PC-3 (cell line): Measurements from ENCODE around the gene TNC. TPM values are rescaled to one million over a fixed set of nuclear protein-coding genes. Genes with fewer than 3 reads are reported as not detected.

Source experiments
- ATAC-seq: fragments of 200-7000 bp; cut with Tn5 transposase; 2 replicates; pipeline ENCODE4 v1.9.1; 2020; ENCODE audit warnings: mild to moderate bottlenecking, moderate library complexity
- BruUV-seq: library from RNA; stranded (reverse); fragments of 400-500 nt; replicated peaks from 2 replicates; lab custom pipeline; 2021; lab: Mats Ljungman, UMichigan
- CTCF ChIA-PET: fragments of 300-600 bp; sonication (Branson Sonifier 250); formaldehyde crosslinking; loops from one replicate; lab custom pipeline; 2022; ENCODE audit warnings: antibody characterized with exemption; lab: Charles Lee
- POLR2A ChIA-PET: fragments of 300-600 bp; sonication (Branson Sonifier 250); formaldehyde crosslinking; loops from one replicate; lab custom pipeline; 2022; ENCODE audit warnings: antibody characterized with exemption; ENCODE audit not compliant: unreplicated experiment; lab: Charles Lee
- DNase-seq: peaks from one replicate; pipeline ENCODE4 v3.0.0-alpha.2; 2015
- H2AFZ ChIP-seq: fragments of 300-600 bp; sonication (generic); 2 replicates; pipeline ENCODE4 v1.6.0; 2016; ENCODE audit warnings: antibody characterized with exemption, low read length
- H3F3A ChIP-seq: fragments of 300-600 bp; sonication (generic); one replicate; pipeline ENCODE4 v1.6.0; 2017; ENCODE audit warnings: antibody characterized with exemption, low read length, control low read depth, mild to moderate bottlenecking; ENCODE audit not compliant: unreplicated experiment
- H3K27ac ChIP-seq: fragments of 300-600 bp; sonication (generic); 2 replicates; pipeline ENCODE4 v1.5.1; 2016; ENCODE audit warnings: mild to moderate bottlenecking, low read length
- H3K27me3 ChIP-seq: fragments of 300-600 bp; sonication (generic); 2 replicates; pipeline ENCODE4 v1.6.1; 2016; ENCODE audit warnings: low read length, mixed read lengths
- H3K36me3 ChIP-seq: fragments of 300-600 bp; sonication (generic); 2 replicates; pipeline ENCODE4 v1.6.1; 2016; ENCODE audit warnings: low read depth, mixed run types, low read length, mixed read lengths
- H3K4me1 ChIP-seq: fragments of 300-600 bp; sonication (generic); 2 replicates; pipeline ENCODE4 v1.5.1; 2016; ENCODE audit warnings: low read length; ENCODE audit not compliant: insufficient read depth
- H3K4me2 ChIP-seq: fragments of 300-600 bp; sonication (generic); 2 replicates; pipeline ENCODE4 v1.6.0; 2016; ENCODE audit warnings: low read length
- H3K4me3 ChIP-seq: fragments of 300-600 bp; sonication (generic); 2 replicates; pipeline ENCODE4 v1.5.1; 2016; ENCODE audit warnings: mild to moderate bottlenecking, low read length, mixed read lengths
- H3K79me2 ChIP-seq: fragments of 300-600 bp; sonication (generic); 2 replicates; pipeline ENCODE4 v1.6.1; 2017; ENCODE audit warnings: low read length, mixed read lengths
- H3K9ac ChIP-seq: fragments of 300-600 bp; sonication (generic); 2 replicates; pipeline ENCODE4 v1.6.0; 2016; ENCODE audit warnings: mild to moderate bottlenecking, low read length
- H3K9me2 ChIP-seq: fragments of 300-600 bp; sonication (generic); replicated peaks from 2 replicates; pipeline ENCODE4 v1.6.1; 2016; ENCODE audit warnings: mixed run types, low read length, mixed read lengths
- H3K9me3 ChIP-seq: fragments of 300-600 bp; sonication (generic); 2 replicates; pipeline ENCODE4 v1.6.1; 2016; ENCODE audit warnings: low read length, mixed read lengths
- H4K20me1 ChIP-seq: fragments of 300-600 bp; sonication (generic); 2 replicates; pipeline ENCODE4 v1.6.1; 2016; ENCODE audit warnings: low read length, mixed read lengths
- EZH2 ChIP-seq: fragments of 300-600 bp; sonication (generic); IDR thresholded peaks from one replicate; pipeline ENCODE4 v1.6.1; 2017; ENCODE audit warnings: antibody characterized with exemption, mild to moderate bottlenecking, low read length; ENCODE audit not compliant: unreplicated experiment
- EZH2phosphoT487 ChIP-seq: fragments of 300-600 bp; sonication (generic); IDR thresholded peaks from 2 replicates; pipeline ENCODE4 v1.6.1; 2018; ENCODE audit warnings: mild to moderate bottlenecking, antibody characterized with exemption, low read length, borderline replicate concordance
- intact Hi-C: fragments of 100-400 bp; cut with micrococcal nuclease; formaldehyde crosslinking; loops from 2 replicates; pipeline ENCODE4 v1.9.0; 2023
- total RNA-seq: library from RNA; depleted of rRNA; stranded (reverse); fragments of >200 nt; gene quantifications from 2 replicates; pipeline ENCODE4 v1.2.3, GENCODE V29; 2014
- TF ChIP-seq, protein P1 (sequence below): fragments of 300-600 bp; sonication (generic); conservative IDR thresholded peaks from 2 replicates; pipeline ENCODE4 v1.5.1; 2017; ENCODE audit warnings: antibody characterized with exemption, low read depth, mild to moderate bottlenecking, low read length

TNC gene
- total RNA-seq, 1 experiment from 2014 or later, result 60.1 TPM

DNA sequence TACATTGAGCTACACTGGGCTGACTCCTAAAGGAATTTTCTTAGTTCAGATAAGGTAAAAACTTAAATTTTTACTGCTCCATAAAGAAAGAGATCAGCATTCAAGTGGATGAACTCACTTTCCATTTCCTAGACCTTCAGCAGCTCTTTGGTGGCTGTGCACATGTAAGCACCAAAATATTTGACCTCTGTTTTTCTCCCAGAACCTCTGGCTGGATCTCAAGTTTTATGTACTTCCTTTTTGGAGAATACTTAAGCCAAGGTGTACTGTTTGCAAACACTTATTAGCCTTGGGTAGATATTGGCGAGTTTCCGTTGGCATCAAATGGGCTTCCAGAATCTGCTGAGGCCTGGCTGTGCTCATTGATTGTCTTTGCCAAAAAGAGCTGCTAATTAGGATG, 10.3 kb downstream of the TNC start:
- intact Hi-C loops, result loop anchor here (5.0 kb wide), 1 partner anchor 155 kb away; no protein-coding TSS in a partner anchor
- peaks cover 14% of the 10 kb centered on the region for H3K79me2 ChIP-seq
- peaks cover 50% of the 10 kb centered on the region for H3K4me1 ChIP-seq
- BruUV-seq, result no TSS peak
- peak overlapping the region; percentile 31; the same call in 1 of the 2 replicates for H3K9ac ChIP-seq
- no peaks in the 10 kb centered on the region for H3K9me3 ChIP-seq
- no peak for TF ChIP-seq EZH2phosphoT487
- TF ChIP-seq, protein P1, sequence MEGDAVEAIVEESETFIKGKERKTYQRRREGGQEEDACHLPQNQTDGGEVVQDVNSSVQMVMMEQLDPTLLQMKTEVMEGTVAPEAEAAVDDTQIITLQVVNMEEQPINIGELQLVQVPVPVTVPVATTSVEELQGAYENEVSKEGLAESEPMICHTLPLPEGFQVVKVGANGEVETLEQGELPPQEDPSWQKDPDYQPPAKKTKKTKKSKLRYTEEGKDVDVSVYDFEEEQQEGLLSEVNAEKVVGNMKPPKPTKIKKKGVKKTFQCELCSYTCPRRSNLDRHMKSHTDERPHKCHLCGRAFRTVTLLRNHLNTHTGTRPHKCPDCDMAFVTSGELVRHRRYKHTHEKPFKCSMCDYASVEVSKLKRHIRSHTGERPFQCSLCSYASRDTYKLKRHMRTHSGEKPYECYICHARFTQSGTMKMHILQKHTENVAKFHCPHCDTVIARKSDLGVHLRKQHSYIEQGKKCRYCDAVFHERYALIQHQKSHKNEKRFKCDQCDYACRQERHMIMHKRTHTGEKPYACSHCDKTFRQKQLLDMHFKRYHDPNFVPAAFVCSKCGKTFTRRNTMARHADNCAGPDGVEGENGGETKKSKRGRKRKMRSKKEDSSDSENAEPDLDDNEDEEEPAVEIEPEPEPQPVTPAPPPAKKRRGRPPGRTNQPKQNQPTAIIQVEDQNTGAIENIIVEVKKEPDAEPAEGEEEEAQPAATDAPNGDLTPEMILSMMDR, result no peak
- no peak for TF ChIP-seq EZH2
- H2AFZ ChIP-seq, result no peak overlapping the region
- H3K27ac ChIP-seq, result peak overlapping the region; percentile 97
- peak overlapping the region; percentile 79 for H3K4me2 ChIP-seq
- ATAC-seq (peak; percentile 48), DNase-seq (peak; percentile 73)
- H3K36me3 ChIP-seq, result no peaks in the 10 kb centered on the region
- no peaks in the 10 kb centered on the region for H3K9me2 ChIP-seq
- no peaks in the 10 kb centered on the region for H3K27me3 ChIP-seq
- CTCF ChIA-PET, result interaction anchor here (0.5 kb wide), 1 partner anchor 93 kb away, joined by 3 read pairs; no protein-coding TSS in a partner anchor
- POLR2A ChIA-PET, result interaction anchor here (0.6 kb wide), 1 partner anchor 10 kb away, joined by 8 read pairs; the partner anchor contains the start of gene TNC
- peaks cover 11% of the 10 kb centered on the region for H3F3A ChIP-seq
- H4K20me1 ChIP-seq, result no peaks in the 10 kb centered on the region
- 0 out of 2 replicates have a peak overlapping the region, but pooled peaks have one; percentile 18 for H3K4me3 ChIP-seq

DNA sequence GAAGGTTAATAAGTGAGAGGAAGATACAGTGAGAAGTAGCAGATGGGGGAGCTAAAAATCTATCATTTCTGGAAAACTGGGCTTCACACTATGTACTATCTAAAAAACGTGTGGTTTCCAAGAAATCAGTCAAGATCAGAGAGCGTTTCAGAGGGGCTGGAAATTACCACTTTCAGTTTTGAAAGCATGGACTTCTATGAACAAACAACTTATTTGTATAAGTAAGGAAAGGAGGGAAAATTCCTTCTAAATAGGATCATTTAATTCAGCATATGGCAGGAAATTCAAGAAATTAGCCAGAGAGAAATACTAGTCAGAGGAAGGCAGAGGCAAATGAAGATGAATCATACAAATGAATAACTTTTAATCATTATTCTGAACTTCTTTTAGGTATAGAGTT, 11.3 kb downstream of the TNC start:
- H3K79me2 ChIP-seq, result peaks cover 14% of the 10 kb centered on the region
- no TSS peak for BruUV-seq
- peak overlapping the region; percentile 79 for H3K4me2 ChIP-seq
- ChIA-PET POLR2A (interaction anchor here (0.7 kb wide), 1 partner anchor 44 kb away, joined by 4 read pairs; no protein-coding TSS in a partner anchor), CTCF (no interaction called here)
- H3K4me3 ChIP-seq, result peak overlapping the region; percentile 40; the same call in 1 of the 2 replicates
- peak overlapping the region; percentile 97 for H3K27ac ChIP-seq
- H3F3A ChIP-seq, result peaks cover 11% of the 10 kb centered on the region
- DNase-seq, result peak; percentile 58
- intact Hi-C loops, result loop anchor here (5.0 kb wide), 1 partner anchor 156 kb away; no protein-coding TSS in a partner anchor
- no peaks in the 10 kb centered on the region for H3K36me3 ChIP-seq
- peak; percentile 24 for ATAC-seq
- peak overlapping the region; percentile 80 for H3K9ac ChIP-seq
- H3K9me2 ChIP-seq, result no peaks in the 10 kb centered on the region
- TF ChIP-seq EZH2, result no peak
- TF ChIP-seq EZH2phosphoT487, result no peak
- TF ChIP-seq, protein P1, result no peak
- H3K9me3 ChIP-seq, result no peaks in the 10 kb centered on the region
- peaks cover 50% of the 10 kb centered on the region for H3K4me1 ChIP-seq
- no peaks in the 10 kb centered on the region for H4K20me1 ChIP-seq
- H2AFZ ChIP-seq, result no peak overlapping the region
- no peaks in the 10 kb centered on the region for H3K27me3 ChIP-seq

DNA sequence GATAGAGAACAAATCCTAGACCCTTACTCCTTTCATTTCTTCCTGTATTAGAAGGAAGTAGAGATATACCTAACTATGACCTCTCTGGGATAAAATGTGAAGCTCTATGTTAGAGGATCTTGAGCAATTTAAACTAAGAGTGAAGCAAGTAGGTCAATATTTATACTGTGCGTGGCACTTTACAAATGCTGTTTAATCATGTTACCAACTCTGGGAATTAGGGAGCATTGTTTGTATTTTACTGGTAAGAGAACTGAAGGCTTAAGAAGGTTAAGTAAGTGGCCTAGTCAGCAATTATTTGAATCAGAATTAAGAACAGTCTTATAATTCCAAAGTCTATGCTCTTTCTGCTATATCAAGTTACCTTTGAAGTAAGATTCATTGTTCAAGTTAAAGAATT, 12.0 kb downstream of the TNC start:
- CTCF ChIA-PET, result no interaction called here

More for the DNA sequence above, 12.0 kb downstream of the TNC start:
- Histone ChIP-seq H3K27me3 (no peaks in the 10 kb centered on the region), H3K9ac (peak overlapping the region; percentile 80), H3K79me2 (peaks cover 14% of the 10 kb centered on the region), H3K9me2 (no peaks in the 10 kb centered on the region), H3K9me3 (no peaks in the 10 kb centered on the region), H3K4me1 (peaks cover 50% of the 10 kb centered on the region), H4K20me1 (no peaks in the 10 kb centered on the region), H3F3A (peaks cover 11% of the 10 kb centered on the region), H3K4me3 (peak overlapping the region; percentile 40; the same call in 1 of the 2 replicates), H2AFZ (no peak overlapping the region), H3K27ac (peak overlapping the region; percentile 97), H3K4me2 (peak overlapping the region; percentile 79), H3K36me3 (no peaks in the 10 kb centered on the region)
- ATAC-seq (peak; percentile 58), DNase-seq (peak; percentile 80)
- intact Hi-C loops, result loop anchor here (5.0 kb wide), 1 partner anchor 156 kb away; no protein-coding TSS in a partner anchor
- no TSS peak for BruUV-seq
- POLR2A ChIA-PET, result interaction anchor here (0.7 kb wide), 1 partner anchor 420 kb away, joined by 3 read pairs; no protein-coding TSS in a partner anchor
- TF ChIP-seq, protein P1, result no peak
- no peak for TF ChIP-seq EZH2
- no peak for TF ChIP-seq EZH2phosphoT487
